B cell (primary cell): ENCODE data around the gene TCF7L2. TPM values are rescaled to one million over a fixed set of nuclear protein-coding genes. Genes with fewer than 3 reads are reported as not detected.

Experiments used
- ATAC-seq: fragments of 200-7000 bp; cut with Tn5 transposase; one replicate; pipeline ENCODE4 v1.10.0; 2021; ENCODE audit warnings: low read depth, mild to moderate bottlenecking, moderate number of reproducible peaks, moderate library complexity
- CTCF ChIA-PET: fragments of 350-600 bp; sonication (Branson Sonifier 250); formaldehyde crosslinking; loops from one replicate; lab custom pipeline; 2021; ENCODE audit warnings: antibody characterized with exemption, inconsistent platforms; lab: Charles Lee
- POLR2A ChIA-PET: fragments of 350-600 bp; sonication (Branson Sonifier 250); formaldehyde crosslinking; loops from one replicate; lab custom pipeline; 2021; ENCODE audit warnings: antibody characterized with exemption; lab: Charles Lee
- DNase-seq: peaks from one replicate; pipeline ENCODE4 v3.0.0; 2013
- H2AFZ ChIP-seq: 2 replicates; pipeline ENCODE4 v1.6.1; 2012; ENCODE audit warnings: mild to moderate bottlenecking, low read depth, low read length; ENCODE audit not compliant: insufficient read depth, poor library complexity, severe bottlenecking
- H3K27ac ChIP-seq, 2 donors: 1 replicate in 1 of 2; 2 replicates in 1 of 2; pipeline ENCODE4 v1.5.1; 2012 to 2013; ENCODE audit warnings: low read length in 2 of 2, mild to moderate bottlenecking in 2 of 2, moderate library complexity in 1 of 2
- H3K27me3 ChIP-seq, 4 experiments: fragments of 200-600 bp in 1 of 4; sonication (generic) in 1 of 4; replicated peaks in 1 of 4; 1 replicate in 2 of 4; 2 replicates in 2 of 4; pipeline versions ENCODE4 v1.6.1 to v1.7.0; 2013 to 2016; ENCODE audit warnings: low read length in 3 of 4, mild to moderate bottlenecking in 2 of 4, mixed read lengths in 1 of 4, moderate library complexity in 1 of 4; ENCODE audit not compliant: insufficient read depth in 4 of 4, control insufficient read depth in 3 of 4; ENCODE audit errors: control extremely low read depth in 1 of 4
- H3K36me3 ChIP-seq, 2 experiments: replicated peaks in 1 of 2; 1 replicate in 1 of 2; 2 replicates in 1 of 2; pipeline versions ENCODE4 v1.6.1 to v1.7.1; 2013; ENCODE audit warnings: low read length in 1 of 2; ENCODE audit not compliant: insufficient read depth in 2 of 2, control insufficient read depth in 1 of 2; ENCODE audit errors: control extremely low read depth in 1 of 2, extremely low read depth in 1 of 2
- H3K4me1 ChIP-seq, 2 donors: fragments of 200-600 bp in 1 of 2; sonication (generic) in 1 of 2; 1 replicate in 1 of 2; 2 replicates in 1 of 2; pipeline versions ENCODE4 v1.5.1 to v1.6.1; 2013 to 2017; ENCODE audit warnings: low read length in 2 of 2; ENCODE audit not compliant: control insufficient read depth in 2 of 2, insufficient read depth in 2 of 2
- H3K4me2 ChIP-seq: replicated peaks from 2 replicates; pipeline ENCODE3; 2012; ENCODE audit warnings: mild to moderate bottlenecking, low read depth, low read length; ENCODE audit not compliant: poor library complexity, severe bottlenecking
- H3K4me3 ChIP-seq, 5 experiments: fragments of 200-600 bp in 1 of 5; sonication (generic) in 1 of 5; 1 replicate in 3 of 5; 2 replicates in 2 of 5; pipeline versions ENCODE4 v1.5.1 to v1.7.0; 2011 to 2016; ENCODE audit warnings: low read length in 4 of 5, mild to moderate bottlenecking in 4 of 5, low read depth in 2 of 5, control low read depth in 1 of 5, moderate library complexity in 1 of 5; ENCODE audit not compliant: insufficient read depth in 1 of 5; ENCODE audit errors: control extremely low read depth in 1 of 5, extremely low read depth in 1 of 5
- H3K79me2 ChIP-seq: fragments of 200-600 bp; sonication (generic); one replicate; pipeline ENCODE4 v1.6.0; 2016; ENCODE audit warnings: low read length; ENCODE audit not compliant: control insufficient read depth, insufficient read depth
- H3K9ac ChIP-seq: fragments of 200-600 bp; sonication (generic); 2 replicates; pipeline ENCODE4 v1.6.1; 2017; ENCODE audit warnings: mild to moderate bottlenecking, low read length, moderate library complexity
- H3K9me3 ChIP-seq, 3 donors: one replicate each; pipeline versions ENCODE4 v1.6.1 to v1.7.1; 2013; ENCODE audit warnings: low read length in 2 of 3; ENCODE audit not compliant: control insufficient read depth in 2 of 3, insufficient read depth in 1 of 3; ENCODE audit errors: control extremely low read depth in 1 of 3
- H4K20me1 ChIP-seq: 2 replicates; pipeline ENCODE4 v1.6.0; 2012; ENCODE audit warnings: mild to moderate bottlenecking, low read length; ENCODE audit not compliant: insufficient read depth, control insufficient read depth, poor library complexity, severe bottlenecking
- H3K27ac Mint-ChIP-seq: one replicate; pipeline ENCODE4 v1.8.0; 2021; ENCODE audit warnings: mixed read lengths
- H3K27me3 Mint-ChIP-seq: one replicate; pipeline ENCODE4 v1.8.0; 2021; ENCODE audit warnings: mixed read lengths
- H3K4me1 Mint-ChIP-seq: one replicate; pipeline ENCODE4 v1.8.0; 2021; ENCODE audit warnings: mixed read lengths
- H3K4me3 Mint-ChIP-seq: one replicate; pipeline ENCODE4 v1.8.0; 2021; ENCODE audit warnings: mixed read lengths
- H3K9me3 Mint-ChIP-seq: one replicate; pipeline ENCODE4 v1.8.0; 2022; ENCODE audit warnings: mixed read lengths; ENCODE audit not compliant: insufficient read depth
- CTCF ChIP-seq: fragments of 200-600 bp; IDR thresholded peaks from one replicate; pipeline ENCODE4 v1.8.0; 2022; ENCODE audit warnings: antibody characterized with exemption, mild to moderate bottlenecking
- EZH2 ChIP-seq: IDR thresholded peaks from 2 replicates; pipeline ENCODE4 v1.6.1; 2012; ENCODE audit warnings: borderline replicate concordance, low read depth, mild to moderate bottlenecking, moderate library complexity, low read length; ENCODE audit not compliant: insufficient read depth, poor library complexity, severe bottlenecking
- WGBS: methylation state at CpG from one replicate; pipeline ENCODE4 v1.1.5; 2013; ENCODE audit warnings: missing lambda C conversion rate; ENCODE audit not compliant: insufficient coverage; 5-methylcytosine and 5-hydroxymethylcytosine counted together
- intact Hi-C: fragments of 100-400 bp; cut with micrococcal nuclease; formaldehyde crosslinking; loops from one replicate; pipeline ENCODE4 v1.10.0; 2022
- polyA plus RNA-seq: library from polyadenylated mRNA; depleted of rRNA; stranded (reverse); fragments of >200 nt; gene quantifications from 2 replicates; pipeline ENCODE4 v1.2.3, GENCODE V29; 2012
- total RNA-seq, 2 donors: library from RNA; stranded (reverse); fragments of 120-200 nt in 1 of 2; gene quantifications; 1 replicate in 1 of 2; 2 replicates in 1 of 2; pipeline versions ENCODE4 v1.2.3 to v1.2.4, GENCODE V29; 2013 to 2022

TCF7L2 gene
- total and polyA plus RNA-seq, 2 donors (not counting 1 experiment from before 2014, with no cell fraction given): 0.48 to 1.1 TPM

- intact Hi-C loops: no loop called here
- no peaks in the 10 kb centered on the region for H3K9me3 ChIP-seq
- ChIA-PET POLR2A (no interaction called here), CTCF (no interaction called here)
- ATAC-seq: no peak
- no peaks in the 10 kb centered on the region for H4K20me1 ChIP-seq
- H3K79me2 ChIP-seq: no peaks in the 10 kb centered on the region
- no peaks in the 10 kb centered on the region for H3K4me1 Mint-ChIP-seq
- no peak overlapping the region for H3K4me3 ChIP-seq
- H3K27ac ChIP-seq: no peak overlapping the region
- peaks cover 0 to 9% (median 4%) of the 10 kb centered on the region in 4 experiments for H3K27me3 ChIP-seq
- H3K27me3 Mint-ChIP-seq: peaks cover 34% of the 10 kb centered on the region
- no peaks in the 10 kb centered on the region for H3K4me1 ChIP-seq
- no peak overlapping the region for H2AFZ ChIP-seq
- DNase-seq: no peak
- no peak overlapping the region for H3K9ac ChIP-seq
- H3K9me3 Mint-ChIP-seq: peaks cover 3% of the 10 kb centered on the region
- no peak overlapping the region for H3K4me2 ChIP-seq
- no peaks in the 10 kb centered on the region for H3K36me3 ChIP-seq
- no peak overlapping the region for H3K27ac Mint-ChIP-seq
- H3K4me3 Mint-ChIP-seq: no peak overlapping the region
- 73% methylated on average over 6 of the region's 8 CpGs for WGBS
- TF ChIP-seq EZH2: no peak
- no peak for TF ChIP-seq CTCF
Observed at GRCh38 chr10:113007821-113008220, 57.8 kb downstream of the TCF7L2 start.

- DNase-seq: no peak
- no peak overlapping the region for H3K27ac Mint-ChIP-seq
- no peaks in the 10 kb centered on the region for H3K4me1 ChIP-seq
- H3K4me3 ChIP-seq: no peak overlapping the region
- intact Hi-C loops: no loop called here
- H4K20me1 ChIP-seq: no peaks in the 10 kb centered on the region
- H3K27me3 Mint-ChIP-seq: peaks cover 20% of the 10 kb centered on the region
- no peaks in the 10 kb centered on the region for H3K4me1 Mint-ChIP-seq
- no peak overlapping the region for H3K27ac ChIP-seq
- POLR2A ChIA-PET: no interaction called here
- no peaks in the 10 kb centered on the region for H3K36me3 ChIP-seq
- no peak overlapping the region for H3K9ac ChIP-seq
- no peak overlapping the region for H3K4me2 ChIP-seq
- H3K79me2 ChIP-seq: no peaks in the 10 kb centered on the region
- WGBS: 95% methylated on average over 8 of the region's 12 CpGs
- H3K9me3 Mint-ChIP-seq: peaks cover 3% of the 10 kb centered on the region
- CTCF ChIA-PET: no interaction called here
- H2AFZ ChIP-seq: no peak overlapping the region
- peaks cover 0 to 7% (median 2%) of the 10 kb centered on the region in 4 experiments for H3K27me3 ChIP-seq
- H3K4me3 Mint-ChIP-seq: no peak overlapping the region
- no peak for ATAC-seq
- no peaks in the 10 kb centered on the region for H3K9me3 ChIP-seq
- TF ChIP-seq CTCF: no peak
- no peak for TF ChIP-seq EZH2
Observed at GRCh38 chr10:113011592-113012374, 61.7 kb downstream of the TCF7L2 start.
